Endothelial cell of umbilical vein (primary cell): ENCODE data around the gene RPL4. TPM values are rescaled to one million over a fixed set of nuclear protein-coding genes. Genes with fewer than 3 reads are reported as not detected.

Source experiments
- BruUV-seq: library from RNA; stranded (reverse); fragments of 400-500 nt; replicated peaks from 2 replicates; lab custom pipeline; 2021; lab: Mats Ljungman, UMichigan
- CTCF ChIA-PET: fragments of 300-600, 350-600 bp; sonication (Branson Sonifier 250); formaldehyde crosslinking; loops from one replicate; lab custom pipeline; 2021; ENCODE audit warnings: antibody characterized with exemption, inconsistent platforms; lab: Charles Lee
- POLR2A ChIA-PET: fragments of 300-600, 350-600 bp; sonication (Branson Sonifier 250); formaldehyde crosslinking; loops from one replicate; lab custom pipeline; 2021; ENCODE audit warnings: antibody characterized with exemption, inconsistent platforms; lab: Charles Lee
- DNase-seq: peaks from one replicate; pipeline ENCODE4 v3.0.0-alpha.2; 2011; ENCODE audit warnings: low read depth, low spot score
- FAIRE-seq: peaks from 2 replicates; lab custom pipeline; 2011; peaks lifted over from hg19 to GRCh38; lab: Jason Lieb, UNC
- H2AFZ ChIP-seq: 2 replicates; pipeline ENCODE4 v1.6.0; 2012; ENCODE audit warnings: low read depth, low read length, control low read depth, inconsistent platforms
- H3K27ac ChIP-seq: 2 replicates; pipeline ENCODE4 v1.5.1; 2011; ENCODE audit warnings: low read depth, mild to moderate bottlenecking, control low read depth, low read length, moderate library complexity; ENCODE audit not compliant: insufficient read depth
- H3K27me3 ChIP-seq, 2 experiments: 2 replicates each; pipeline versions ENCODE4 v1.6.0 to v1.6.1; 2011; ENCODE audit warnings: low read length in 2 of 2, mixed read lengths in 1 of 2; ENCODE audit not compliant: control insufficient read depth in 2 of 2, insufficient read depth in 2 of 2
- H3K36me3 ChIP-seq, 2 experiments: 2 replicates in 1 of 2; 3 replicates in 1 of 2; pipeline ENCODE4 v1.5.1; 2011; ENCODE audit warnings: low read length in 2 of 2, mild to moderate bottlenecking in 1 of 2, moderate library complexity in 1 of 2; ENCODE audit not compliant: control insufficient read depth in 2 of 2, insufficient read depth in 2 of 2; ENCODE audit errors: extremely low read depth in 1 of 2
- H3K4me1 ChIP-seq: 3 replicates; pipeline ENCODE4 v1.5.1; 2011; ENCODE audit warnings: mild to moderate bottlenecking, low read length; ENCODE audit not compliant: control insufficient read depth, insufficient read depth; ENCODE audit errors: extremely low read depth
- H3K4me2 ChIP-seq: 2 replicates; pipeline ENCODE4 v1.6.1; 2011; ENCODE audit warnings: low read length, control low read depth, mixed read lengths; ENCODE audit not compliant: insufficient read depth
- H3K4me3 ChIP-seq, 3 experiments: fragments of 200-600 bp in 1 of 3; sonication (generic), shearing (Covaris generic) in 1 of 3; replicated peaks in 1 of 3; 2 replicates each; pipeline ENCODE4 v1.5.1; 2011 to 2016; ENCODE audit warnings: control low read depth in 3 of 3, low read length in 3 of 3, mild to moderate bottlenecking in 2 of 3, inconsistent platforms in 1 of 3, low read depth in 1 of 3, moderate library complexity in 1 of 3; ENCODE audit not compliant: insufficient read depth in 1 of 3
- H3K79me2 ChIP-seq: 2 replicates; pipeline ENCODE4 v1.6.0; 2012; ENCODE audit warnings: low read length, inconsistent platforms; ENCODE audit not compliant: control insufficient read depth, insufficient read depth
- H3K9ac ChIP-seq: replicated peaks from 2 replicates; pipeline ENCODE3; 2011; ENCODE audit warnings: low read length, control low read depth; ENCODE audit not compliant: insufficient read depth; ENCODE audit errors: extremely low read depth
- H3K9me1 ChIP-seq: replicated peaks from 3 replicates; pipeline ENCODE4 v1.6.0; 2011; ENCODE audit warnings: mild to moderate bottlenecking, low read length; ENCODE audit not compliant: control insufficient read depth, insufficient read depth; ENCODE audit errors: extremely low read depth
- H3K9me3 ChIP-seq: replicated peaks from 2 replicates; pipeline ENCODE4 v1.5.1; 2012; ENCODE audit warnings: low read length, inconsistent platforms; ENCODE audit not compliant: control insufficient read depth, insufficient read depth
- H4K20me1 ChIP-seq: replicated peaks from 2 replicates; pipeline ENCODE3; 2011; ENCODE audit warnings: mild to moderate bottlenecking, low read length; ENCODE audit not compliant: control insufficient read depth, insufficient read depth; ENCODE audit errors: extremely low read depth
- CTCF ChIP-seq, 2 donors: IDR thresholded peaks; 1 replicate in 1 of 2; 2 replicates in 1 of 2; pipeline ENCODE4 v1.5.1; 2011; ENCODE audit warnings: low read length in 2 of 2, mild to moderate bottlenecking in 2 of 2, moderate library complexity in 2 of 2, control low read depth in 1 of 2, inconsistent platforms in 1 of 2, low read depth in 1 of 2; ENCODE audit not compliant: insufficient read depth in 1 of 2; ENCODE audit errors: extremely low read depth in 1 of 2
- EZH2 ChIP-seq: IDR thresholded peaks from 2 replicates; pipeline ENCODE4 v1.6.1; 2012; ENCODE audit warnings: borderline replicate concordance, low read depth, mild to moderate bottlenecking, moderate library complexity, low read length, inconsistent platforms; ENCODE audit not compliant: severe bottlenecking
- FOS ChIP-seq: IDR thresholded peaks from 2 replicates; pipeline ENCODE4 v1.6.1; 2011; ENCODE audit warnings: mild to moderate bottlenecking, low read length, moderate library complexity, borderline replicate concordance; ENCODE audit not compliant: insufficient read depth
- GATA2 ChIP-seq: IDR thresholded peaks from 2 replicates; pipeline ENCODE4 v1.7.0; 2011; ENCODE audit warnings: low read depth, mild to moderate bottlenecking, moderate library complexity, mixed read lengths, low read length; ENCODE audit not compliant: insufficient read length, insufficient read depth
- JUN ChIP-seq: IDR thresholded peaks from 2 replicates; pipeline ENCODE4 v1.6.1; 2011; ENCODE audit warnings: borderline replicate concordance, low read depth; ENCODE audit not compliant: insufficient read length, insufficient read depth
- MAX ChIP-seq: IDR thresholded peaks from 2 replicates; pipeline ENCODE4 v1.6.1; 2011; ENCODE audit not compliant: insufficient read depth, insufficient read length
- MYC ChIP-seq: IDR thresholded peaks from one replicate; pipeline ENCODE4 v1.6.1; 2011; ENCODE audit warnings: mild to moderate bottlenecking, low read depth, low read length
- POLR2A ChIP-seq: IDR thresholded peaks from 2 replicates; pipeline ENCODE4 v1.6.1; 2012; ENCODE audit warnings: low read depth, mild to moderate bottlenecking, control low read depth, low read length
- POLR2AphosphoS5 ChIP-seq: IDR thresholded peaks from 2 replicates; pipeline ENCODE4 v1.6.1; 2012; ENCODE audit warnings: low read depth, mild to moderate bottlenecking, control low read depth, low read length, moderate library complexity; ENCODE audit not compliant: insufficient read depth
- dilution Hi-C: fragments of 300-500 bp; cut with MboI; formaldehyde crosslinking; loops from one replicate; pipeline ENCODE4 v1.15.0; 2019; ENCODE audit warnings: low sequenced_read_pairs; ENCODE audit not compliant: extremely low pct_ligation_motif_present
- intact Hi-C: fragments of 100-400 bp; cut with micrococcal nuclease; formaldehyde crosslinking; loops from one replicate; pipeline ENCODE4 v1.10.0; 2022
- polyA plus RNA-seq, 4 experiments: library from polyadenylated mRNA; depleted of rRNA in 3 of 4; stranded (reverse) in 3 of 4; unstranded in 1 of 4; fragments of >200 nt; gene quantifications; 2 replicates each; pipeline versions ENCODE4 v1.2.1 to v1.2.3, GENCODE V29; 2011 to 2012; ENCODE audit warnings: missing spikeins in 1 of 4
- total RNA-seq: library from RNA; stranded (reverse); gene quantifications from 2 replicates; pipeline ENCODE4 v1.2.3, GENCODE V29; 2021

Gene RPL4
- total and polyA plus RNA-seq, 2 donors (not counting 3 experiments of a cell fraction or from before 2014, with no cell fraction given): 2,598 to 3,530 TPM

- ChIA-PET POLR2A (no interaction called here), CTCF (no interaction called here)
- intact Hi-C loops: no loop called here
- Histone ChIP-seq H3K79me2 (peaks cover 44% of the 10 kb centered on the region), H3K9ac (no peak overlapping the region), H3K36me3 (peaks cover 0 to 3% of the 10 kb centered on the region in 2 experiments), H2AFZ (no peak overlapping the region), H3K9me1 (no peaks in the 10 kb centered on the region), H3K4me1 (peaks cover 6% of the 10 kb centered on the region), H3K9me3 (no peaks in the 10 kb centered on the region), H3K27me3 (no peaks in the 10 kb centered on the region), H3K4me2 (no peak overlapping the region), H3K27ac (no peak overlapping the region), H3K4me3 (no peak overlapping the region), H4K20me1 (no peaks in the 10 kb centered on the region)
- no TSS peak for BruUV-seq
- FAIRE-seq (no peak), DNase-seq (no peak)
- TF ChIP-seq POLR2AphosphoS5: no peak
- TF ChIP-seq CTCF (IDR thresholded peaks at IDR 0.05; ENCODE audit: extremely low read depth in 1 of 2, insufficient read depth in 1 of 2, low read depth in 1 of 2, low read length in 2 of 2): no peak
- no peak for TF ChIP-seq MAX
- TF ChIP-seq EZH2: no peak
- TF ChIP-seq MYC: no peak
- TF ChIP-seq JUN: no peak
- TF ChIP-seq GATA2: no peak
- TF ChIP-seq POLR2A: no peak
- no peak for TF ChIP-seq FOS
- dilution Hi-C loops: no loop called here
Observed at GRCh38 chr15:66508293-66508883, 3.7 kb upstream of the RPL4 start.
